ENCODE measurements around the gene LBHD2. TPM values are rescaled to one million over a fixed set of nuclear protein-coding genes. Genes with fewer than 3 reads are reported as not detected.
"Not testable (repeated sequence)": the region's sequence is repeated elsewhere in the genome, so short reads cannot be mapped to it uniquely, and the experiment has no call there.

LBHD2 gene
- total RNA-seq (2014; rRNA removed; shearing (Covaris generic)): not detected in 2 replicates

- DNase-seq (ENCODE audit: low read depth): no peak
Measured at GRCh38 chr14:103084021-103084919, at the start of gene LBHD2. Gene LBHD2, plus strand, starts transcription at chr14:103084210. Its CDS starts 1,803 bp downstream, at chr14:103086013.

DNA sequence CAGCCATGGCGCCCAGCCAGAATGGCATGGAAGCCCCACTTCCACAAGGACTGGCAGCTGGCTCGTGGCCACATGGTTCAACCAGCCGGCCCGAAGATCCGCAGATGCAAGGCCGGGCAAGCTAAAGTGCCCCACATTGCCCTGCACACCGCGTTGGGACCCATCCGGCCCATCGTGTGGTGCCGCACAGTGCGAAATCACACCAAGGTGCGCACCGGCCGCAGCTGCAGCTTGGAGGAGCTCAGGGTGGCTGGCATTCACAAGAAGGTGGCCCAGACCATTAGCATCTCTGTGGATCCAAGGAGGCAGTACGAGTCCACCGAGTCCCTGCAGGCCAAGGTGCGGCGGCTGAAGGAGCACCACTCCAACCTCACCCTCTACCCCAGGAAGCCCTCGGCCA, 42.5 kb upstream of the LBHD2 start:
- DNase-seq (ENCODE audit: low read depth): no peak

- no peak for DNase-seq (ENCODE audit: low read depth)
Measured at GRCh38 chr14:103043257-103044015, 40.6 kb upstream of the LBHD2 start.

GRCh38 chr14:103045371-103045869, 38.6 kb upstream of the LBHD2 start:
- no peak for DNase-seq (ENCODE audit: low read depth)

DNA sequence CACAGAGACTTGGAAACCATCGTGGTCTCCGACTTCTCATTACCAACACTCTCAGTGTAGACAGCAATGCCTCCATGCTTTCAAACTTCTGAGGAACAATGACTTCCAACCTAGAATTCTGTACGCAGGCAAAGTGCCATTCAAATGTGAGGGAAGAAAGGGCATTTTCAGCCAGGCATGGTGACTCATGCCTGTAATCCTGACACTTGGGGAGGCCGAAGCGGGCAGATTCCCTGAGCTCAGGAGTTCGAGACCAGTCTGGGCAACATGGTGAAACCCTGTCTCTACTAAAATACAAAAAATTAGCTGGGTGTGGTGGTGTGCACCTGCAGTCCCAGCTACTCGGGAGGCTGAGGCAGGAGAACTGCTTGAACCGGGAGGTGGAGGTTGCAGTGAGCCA, 36.6 kb upstream of the LBHD2 start:
- DNase-seq (ENCODE audit: low read depth): not testable (repeated sequence)

DNA sequence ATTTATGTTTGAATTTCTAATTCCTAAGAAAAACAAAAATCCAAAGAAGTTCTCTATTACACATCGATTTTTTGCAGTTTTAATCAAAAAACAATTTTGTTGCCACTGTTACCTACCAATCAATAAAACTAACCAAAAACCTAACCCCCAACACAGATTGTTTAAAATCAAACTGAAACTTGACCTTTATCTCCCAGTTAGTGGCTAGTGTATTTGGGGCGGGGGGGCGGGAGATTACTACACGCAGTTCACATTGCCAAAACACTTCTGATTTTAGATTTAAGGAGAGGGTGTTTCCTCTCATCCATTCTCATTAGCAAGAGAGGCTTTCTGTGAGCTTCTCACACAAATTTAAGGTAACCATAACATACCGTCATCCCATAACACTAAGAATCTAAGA, 33.1 kb upstream of the LBHD2 start:
- DNase-seq (ENCODE audit: low read depth): no peak

DNA sequence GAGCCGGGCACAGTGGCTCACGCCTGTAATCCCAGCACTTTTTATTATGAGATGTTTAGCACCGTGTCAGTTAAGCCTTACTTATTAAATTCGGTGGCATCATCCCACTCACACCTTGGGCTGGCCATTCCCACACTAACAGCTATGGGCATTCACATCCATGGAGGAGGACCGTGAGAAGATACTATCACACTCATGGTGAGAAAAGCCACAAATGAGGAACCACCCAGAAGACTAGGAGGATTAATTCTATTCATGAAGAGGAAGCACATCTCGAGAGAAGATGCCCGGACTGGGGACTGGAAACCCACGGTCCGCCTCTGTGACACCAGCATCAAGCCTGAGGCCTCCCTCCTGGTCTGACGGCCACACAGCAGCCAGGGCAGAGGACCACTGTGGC, 31.6 kb upstream of the LBHD2 start:
- DNase-seq (ENCODE audit: low read depth): no peak

DNA sequence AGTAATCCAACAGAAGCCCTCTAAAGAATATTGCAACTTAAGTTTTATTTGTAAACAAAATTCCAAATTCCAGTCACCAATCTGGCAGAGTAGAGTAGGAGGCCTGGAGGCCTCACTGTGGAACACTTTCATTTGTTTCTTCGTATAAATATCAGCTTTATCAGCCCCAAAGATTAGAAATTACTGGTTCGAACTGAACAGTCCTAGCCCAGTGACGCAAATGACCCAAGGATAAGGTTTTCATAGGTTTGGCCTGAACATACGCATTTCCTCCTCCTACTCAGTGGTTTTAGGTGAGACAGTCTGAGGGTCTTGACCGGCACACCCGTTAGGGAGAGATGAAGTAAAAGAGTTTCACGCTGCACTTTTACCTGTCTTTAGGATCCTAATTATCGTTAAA, 28.3 kb upstream of the LBHD2 start:
- DNase-seq (ENCODE audit: low read depth): no peak

DNA sequence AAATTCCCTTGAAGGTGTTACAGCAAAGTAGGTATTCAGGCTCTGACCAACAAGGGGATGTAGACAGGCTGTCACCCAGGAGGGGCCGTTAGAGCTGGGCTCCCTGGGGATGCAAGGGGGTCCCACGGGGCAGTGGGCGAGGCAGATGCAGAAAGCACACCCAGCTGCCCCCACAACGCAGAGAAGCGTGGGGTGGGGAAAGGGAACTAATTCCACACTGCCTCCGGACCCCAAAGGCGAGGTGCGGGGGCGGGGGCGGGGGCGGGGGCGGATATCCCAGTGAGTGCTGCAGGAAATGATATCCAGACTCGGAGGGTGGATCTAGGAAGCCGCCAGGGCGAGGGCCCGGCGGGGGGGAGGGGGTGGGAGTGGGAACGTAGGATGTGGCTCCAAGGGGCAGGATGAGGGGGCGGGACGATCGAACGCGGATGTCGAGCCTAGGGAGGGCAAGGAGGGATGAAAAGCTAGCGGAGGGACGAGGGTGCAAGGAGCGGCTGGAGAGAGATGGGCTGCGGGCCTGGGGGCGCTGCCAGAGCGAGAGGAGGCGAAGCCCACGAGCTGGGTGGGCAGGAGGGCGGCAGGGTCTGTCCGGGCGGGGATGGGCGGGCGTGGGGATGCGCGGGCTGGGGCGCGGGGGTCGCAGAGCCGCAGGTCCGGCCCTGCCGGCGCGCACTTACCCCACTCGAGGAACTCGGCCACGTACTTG, 27.5 kb upstream of the LBHD2 start:
- peak; percentile 88 for DNase-seq (ENCODE audit: low read depth)

DNA sequence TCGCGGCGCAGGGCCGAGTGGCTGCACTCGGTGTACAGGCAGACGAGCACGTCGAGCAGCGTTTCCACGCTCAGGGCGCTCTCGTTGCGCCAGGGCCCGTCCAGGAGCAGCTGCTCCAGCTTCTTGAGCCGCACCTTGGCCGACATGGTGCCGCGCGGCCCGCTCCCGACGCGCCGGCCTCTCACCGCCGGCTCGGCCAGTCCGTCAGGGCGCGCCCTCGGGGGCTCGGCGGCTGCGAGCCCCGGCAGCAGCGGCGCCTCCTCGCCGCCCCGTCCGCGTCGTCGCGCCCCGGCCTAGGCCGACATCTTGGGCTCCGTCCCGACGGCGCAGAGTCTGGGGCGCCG, 27.0 kb upstream of the LBHD2 start:
- peak; percentile 45 for DNase-seq (ENCODE audit: low read depth)

DNA sequence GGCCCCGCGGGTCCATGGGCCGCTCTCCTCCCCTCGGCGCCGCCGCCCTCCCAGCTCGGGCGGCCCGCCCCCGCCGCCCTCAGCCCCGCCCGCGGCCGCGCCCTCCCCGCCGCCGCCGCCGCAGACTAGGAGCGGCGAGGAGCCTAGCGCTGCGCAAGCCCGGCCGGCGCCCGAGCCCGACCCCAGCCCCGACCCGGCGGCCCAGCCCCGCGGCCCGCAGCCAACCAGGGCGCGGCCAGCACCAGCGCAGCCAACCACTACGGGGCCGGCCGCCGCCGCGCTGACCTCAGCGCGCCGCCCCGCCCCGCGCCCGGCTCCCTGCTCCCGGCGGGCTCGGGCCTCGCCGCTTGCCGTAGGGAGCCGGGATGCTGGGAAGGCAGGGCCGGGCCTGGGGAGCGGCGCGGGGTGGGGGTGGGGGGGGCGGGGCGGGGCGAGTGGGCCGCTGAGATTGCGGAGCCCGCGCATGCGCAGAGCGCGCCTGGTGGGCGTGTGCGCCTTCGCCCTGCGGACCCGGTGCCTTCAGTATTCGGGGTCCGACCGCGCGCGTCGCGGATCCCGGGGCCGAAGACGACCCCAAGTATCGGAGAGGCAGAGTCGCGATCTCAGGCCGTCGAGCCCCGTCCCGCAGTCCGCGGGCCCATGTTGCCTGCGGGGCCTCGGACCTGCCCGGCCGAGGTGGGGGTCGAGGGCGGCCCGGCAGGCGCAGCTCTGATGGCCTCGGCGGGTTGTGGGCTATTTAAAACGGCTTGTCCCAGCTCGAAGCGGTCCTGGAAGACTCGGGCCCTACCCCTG, 26.4 kb upstream of the LBHD2 start, which contains the start of gene CDC42BPB:
Gene CDC42BPB (minus strand): TSS at position 178 of the 792 bp plus-strand sequence. CDS start 376 bp downstream, outside the sequence.
- DNase-seq (ENCODE audit: low read depth): peak; percentile 98

GRCh38 chr14:103058164-103059055, 25.6 kb upstream of the LBHD2 start:
- no peak for DNase-seq (ENCODE audit: low read depth)

DNA sequence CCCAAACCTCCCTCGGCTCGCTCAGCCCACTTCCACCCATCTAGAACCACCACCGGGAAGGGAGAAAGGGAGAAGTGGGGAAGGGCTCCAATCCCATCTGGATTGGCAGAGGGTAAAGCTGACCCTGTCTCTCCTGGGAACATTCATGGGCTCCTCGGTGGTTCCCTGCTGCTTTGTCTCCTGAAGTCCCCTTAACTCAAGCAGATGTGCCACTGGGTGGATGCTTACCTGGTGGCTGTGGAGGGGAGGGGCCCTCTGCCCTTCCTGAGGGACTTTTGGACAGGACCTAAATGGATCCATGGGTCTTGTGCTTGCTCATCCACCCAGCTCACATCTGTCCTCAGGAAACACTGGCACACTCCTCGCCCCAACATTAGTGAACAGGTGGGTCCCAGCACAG, 24.5 kb upstream of the LBHD2 start:
- DNase-seq (ENCODE audit: low read depth): no peak

- no peak for DNase-seq (ENCODE audit: low read depth)
Measured at GRCh38 chr14:103061482-103061976, 22.5 kb upstream of the LBHD2 start.

DNA sequence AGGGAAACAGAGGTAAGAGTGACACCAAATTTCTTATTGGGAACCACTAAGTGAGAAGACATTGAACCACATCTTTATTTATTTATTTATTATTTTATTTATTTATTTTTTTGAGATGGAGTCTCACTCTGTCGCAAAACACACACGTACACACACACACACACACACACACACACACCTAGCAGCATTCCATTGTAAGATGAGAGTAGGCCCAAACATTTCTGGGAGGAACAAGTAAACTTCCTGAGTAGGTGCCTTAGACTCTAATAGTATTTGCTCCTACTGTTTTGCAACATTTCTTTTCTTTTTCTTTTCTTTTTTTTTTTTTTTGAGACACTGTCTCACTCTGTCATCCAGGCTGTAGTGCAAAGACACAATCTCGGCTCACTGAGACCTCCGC, 19.6 kb upstream of the LBHD2 start:
- no peak for DNase-seq (ENCODE audit: low read depth)

DNA sequence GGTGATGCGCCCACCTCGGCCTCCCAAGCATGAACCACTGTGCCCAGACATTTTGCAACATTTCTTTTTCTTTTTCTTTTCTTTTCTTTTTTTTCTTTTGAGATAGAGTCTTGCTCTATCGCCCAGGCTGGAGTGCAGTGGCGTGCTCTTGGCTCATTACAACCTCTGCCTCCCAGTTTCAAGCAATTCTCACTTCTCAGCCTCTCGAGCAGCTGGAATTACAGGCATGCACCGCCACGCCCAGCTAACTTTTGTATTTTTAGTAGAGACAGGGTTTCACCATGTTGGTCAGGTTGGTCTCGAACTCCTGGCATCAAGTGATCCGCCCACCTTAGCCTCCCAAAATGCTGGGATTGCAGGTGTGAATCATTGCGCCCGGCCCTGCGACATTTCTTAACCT, 19.0 kb upstream of the LBHD2 start:
- no peak for DNase-seq (ENCODE audit: low read depth)

DNA sequence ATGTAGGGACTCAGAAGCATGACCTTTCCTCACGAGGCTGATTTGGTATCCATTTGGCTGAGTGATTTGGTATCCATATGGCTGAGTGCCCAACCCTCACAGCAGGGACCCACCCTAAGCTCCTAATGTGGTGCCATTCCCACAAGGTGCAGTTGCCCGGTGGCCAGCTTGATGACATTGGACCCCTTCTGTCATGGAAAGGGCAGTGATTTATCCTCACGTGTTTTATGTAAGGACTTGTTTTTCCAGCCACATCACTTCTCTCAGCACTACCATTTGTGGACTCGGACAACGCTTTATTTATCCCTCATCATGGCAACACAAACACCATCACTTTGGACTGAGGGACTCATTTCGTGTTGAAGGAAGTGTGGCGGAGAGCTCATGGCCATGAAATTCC, 18.1 kb upstream of the LBHD2 start:
- no peak for DNase-seq (ENCODE audit: low read depth)

GRCh38 chr14:103066399-103066798, 17.6 kb upstream of the LBHD2 start:
- no peak for DNase-seq (ENCODE audit: low read depth)

GRCh38 chr14:103067231-103067954, 16.6 kb upstream of the LBHD2 start:
- peak; percentile 48 for DNase-seq (ENCODE audit: low read depth)
